T-helper 1 cell treated with Interleukin-12 subunit alpha and Interleukin-12 subunit beta and Interleukin-4 antibody, amounts not matched to agents 30 μg/mL and 1 μg/mL, for 36 hours (primary cell): ENCODE data around the gene DENND1A.

Experiments
- H3K27ac Mint-ChIP-seq: one replicate; pipeline ENCODE4 v1.8.0; 2021; ENCODE audit warnings: mild to moderate bottlenecking, mixed read lengths
- H3K27me3 Mint-ChIP-seq: one replicate; pipeline ENCODE4 v1.8.0; 2021; ENCODE audit warnings: low read depth, mixed read lengths
- H3K36me3 Mint-ChIP-seq: one replicate; pipeline ENCODE4 v1.8.0; 2021; ENCODE audit warnings: low read depth, mixed read lengths
- H3K4me1 Mint-ChIP-seq: one replicate; pipeline ENCODE4 v1.8.0; 2021; ENCODE audit warnings: low read depth, mixed read lengths
- H3K4me3 Mint-ChIP-seq: one replicate; pipeline ENCODE4 v1.8.0; 2021; ENCODE audit warnings: mild to moderate bottlenecking, moderate library complexity, mixed read lengths
- H3K9me3 Mint-ChIP-seq: one replicate; pipeline ENCODE4 v1.8.0; 2021; ENCODE audit warnings: mixed read lengths

The DENND1A gene

GRCh38 chr9:123722378-123722777, 207.5 kb downstream of the DENND1A start:
- peaks cover 43% of the 10 kb centered on the region for H3K9me3 Mint-ChIP-seq
- H3K4me1 Mint-ChIP-seq, result no peaks in the 10 kb centered on the region
- peaks cover 10% of the 10 kb centered on the region for H3K36me3 Mint-ChIP-seq
- H3K4me3 Mint-ChIP-seq, result no peak overlapping the region
- no peaks in the 10 kb centered on the region for H3K27me3 Mint-ChIP-seq
- H3K27ac Mint-ChIP-seq, result no peak overlapping the region

- Mint-ChIP-seq H3K9me3 (peaks cover 34% of the 10 kb centered on the region), H3K27me3 (no peaks in the 10 kb centered on the region), H3K4me1 (no peaks in the 10 kb centered on the region), H3K36me3 (peaks cover 4% of the 10 kb centered on the region), H3K4me3 (no peak overlapping the region), H3K27ac (no peak overlapping the region)
Observed at GRCh38 chr9:123718188-123718587, 211.7 kb downstream of the DENND1A start.

DNA sequence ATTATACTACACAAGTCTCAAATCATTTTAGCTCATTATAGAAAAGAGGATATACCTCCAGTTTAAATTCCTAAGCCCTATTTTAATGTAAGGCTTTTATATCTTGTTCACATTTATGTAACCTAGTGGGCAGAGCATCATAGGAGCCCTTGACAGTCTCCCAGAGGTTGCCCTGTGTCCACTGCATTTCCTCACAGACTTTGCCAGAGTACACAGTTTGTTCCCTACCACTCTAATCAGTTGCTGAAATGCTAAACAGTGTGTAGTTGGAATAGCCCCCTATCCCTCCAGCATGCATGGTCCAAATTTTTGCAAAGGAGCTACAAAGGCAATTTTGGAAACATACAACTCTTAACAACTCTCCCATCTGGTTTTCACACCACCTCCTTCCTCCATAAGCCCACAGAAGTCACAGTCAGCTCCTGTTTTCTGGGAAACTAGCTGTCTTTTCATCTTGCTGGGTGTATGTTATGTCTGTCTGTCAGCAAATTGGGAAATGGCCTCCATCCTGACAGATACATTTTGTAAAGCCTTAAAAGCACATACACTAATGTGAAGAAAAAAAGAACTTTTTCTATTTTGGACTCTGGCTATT, 212.2 kb downstream of the DENND1A start:
- Mint-ChIP-seq H3K27me3 (no peaks in the 10 kb centered on the region), H3K9me3 (peaks cover 28% of the 10 kb centered on the region), H3K4me1 (no peaks in the 10 kb centered on the region), H3K27ac (no peak overlapping the region), H3K36me3 (peaks cover 4% of the 10 kb centered on the region), H3K4me3 (no peak overlapping the region)

DNA sequence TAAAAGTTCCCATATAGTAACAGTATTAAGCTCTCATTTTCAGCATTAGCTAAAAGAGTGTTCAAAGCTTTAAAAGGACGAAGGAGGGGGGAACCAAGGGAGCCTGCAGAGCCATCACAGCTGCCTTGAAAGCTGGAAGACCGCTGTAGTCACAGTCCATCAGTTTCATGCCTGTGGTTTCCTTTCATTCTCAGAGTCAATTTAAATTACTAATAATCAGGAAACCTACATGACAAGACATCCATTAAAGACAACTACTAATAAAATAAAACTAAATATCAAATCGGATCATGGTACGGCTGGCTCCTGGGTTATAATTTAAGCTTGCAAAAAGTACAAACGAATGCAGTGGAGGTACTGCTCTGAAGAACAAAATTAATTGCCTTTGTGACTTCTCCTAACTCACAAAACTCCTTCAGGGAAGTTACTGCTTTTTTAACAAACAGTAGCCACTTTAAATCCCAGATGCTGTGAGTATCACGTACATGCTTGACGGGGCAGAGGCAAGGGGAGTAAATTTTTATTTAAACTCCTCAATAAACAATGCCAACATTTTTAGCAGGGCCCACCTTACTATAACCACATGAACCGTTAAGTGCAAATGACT, 213.5 kb downstream of the DENND1A start:
- no peaks in the 10 kb centered on the region for H3K27me3 Mint-ChIP-seq
- H3K27ac Mint-ChIP-seq, result no peak overlapping the region
- H3K9me3 Mint-ChIP-seq, result peaks cover 17% of the 10 kb centered on the region
- no peaks in the 10 kb centered on the region for H3K4me1 Mint-ChIP-seq
- no peaks in the 10 kb centered on the region for H3K36me3 Mint-ChIP-seq
- H3K4me3 Mint-ChIP-seq, result no peak overlapping the region

DNA sequence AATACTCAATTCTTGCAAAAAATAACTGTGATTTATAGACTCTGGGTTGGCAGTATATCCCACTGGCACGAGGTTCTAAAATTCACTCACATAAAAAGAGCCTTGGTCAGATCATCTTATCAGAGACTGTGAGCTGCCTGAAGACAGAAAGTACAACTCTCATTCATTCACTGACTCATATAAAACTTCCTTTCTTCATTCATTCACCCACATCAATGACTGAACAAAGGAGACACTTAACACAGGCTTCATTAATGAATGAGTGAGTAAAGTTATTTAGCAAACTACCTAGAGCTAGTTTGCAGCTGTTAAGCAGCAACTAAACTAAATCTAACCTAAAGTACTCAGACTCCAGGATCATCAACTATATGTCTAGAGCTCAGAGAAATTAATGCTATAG, 214.7 kb downstream of the DENND1A start:
- H3K36me3 Mint-ChIP-seq, result no peaks in the 10 kb centered on the region

GRCh38 chr9:123713282-123713681, 216.6 kb downstream of the DENND1A start:
- Mint-ChIP-seq H3K27ac (no peak overlapping the region), H3K4me3 (no peak overlapping the region), H3K36me3 (no peaks in the 10 kb centered on the region)

More for the DNA sequence above, 214.7 kb downstream of the DENND1A start:
- peaks cover 10% of the 10 kb centered on the region for H3K9me3 Mint-ChIP-seq
- no peaks in the 10 kb centered on the region for H3K4me1 Mint-ChIP-seq
- no peak overlapping the region for H3K27ac Mint-ChIP-seq
- no peaks in the 10 kb centered on the region for H3K27me3 Mint-ChIP-seq
- H3K4me3 Mint-ChIP-seq, result no peak overlapping the region

GRCh38 chr9:123712399-123712798, 217.5 kb downstream of the DENND1A start:
- no peak overlapping the region for H3K4me3 Mint-ChIP-seq
- H3K27ac Mint-ChIP-seq, result no peak overlapping the region
- H3K27me3 Mint-ChIP-seq, result no peaks in the 10 kb centered on the region
- H3K4me1 Mint-ChIP-seq, result no peaks in the 10 kb centered on the region
- no peaks in the 10 kb centered on the region for H3K36me3 Mint-ChIP-seq
- no peaks in the 10 kb centered on the region for H3K9me3 Mint-ChIP-seq

More at GRCh38 chr9:123713282-123713681, 216.6 kb downstream of the DENND1A start:
- H3K9me3 Mint-ChIP-seq, result no peaks in the 10 kb centered on the region
- no peaks in the 10 kb centered on the region for H3K4me1 Mint-ChIP-seq
- no peaks in the 10 kb centered on the region for H3K27me3 Mint-ChIP-seq

GRCh38 chr9:123710299-123710698, 219.6 kb downstream of the DENND1A start:
- Mint-ChIP-seq H3K27me3 (no peaks in the 10 kb centered on the region), H3K4me1 (no peaks in the 10 kb centered on the region), H3K4me3 (no peak overlapping the region), H3K27ac (no peak overlapping the region), H3K36me3 (no peaks in the 10 kb centered on the region), H3K9me3 (peaks cover 4% of the 10 kb centered on the region)

- no peaks in the 10 kb centered on the region for H3K27me3 Mint-ChIP-seq
- H3K4me3 Mint-ChIP-seq, result no peak overlapping the region
- H3K36me3 Mint-ChIP-seq, result peaks cover 2% of the 10 kb centered on the region
- H3K9me3 Mint-ChIP-seq, result peaks cover 32% of the 10 kb centered on the region
- peaks cover 3% of the 10 kb centered on the region for H3K4me1 Mint-ChIP-seq
- no peak overlapping the region for H3K27ac Mint-ChIP-seq
Observed at GRCh38 chr9:123702483-123702882, 227.4 kb downstream of the DENND1A start.

GRCh38 chr9:123697686-123698085, 232.2 kb downstream of the DENND1A start:
- peaks cover 4% of the 10 kb centered on the region for H3K4me1 Mint-ChIP-seq
- H3K4me3 Mint-ChIP-seq, result no peak overlapping the region
- peaks cover 12% of the 10 kb centered on the region for H3K9me3 Mint-ChIP-seq
- no peaks in the 10 kb centered on the region for H3K27me3 Mint-ChIP-seq
- H3K36me3 Mint-ChIP-seq, result peaks cover 2% of the 10 kb centered on the region
- no peak overlapping the region for H3K27ac Mint-ChIP-seq

- no peaks in the 10 kb centered on the region for H3K27me3 Mint-ChIP-seq
- H3K27ac Mint-ChIP-seq, result no peak overlapping the region
- peaks cover 4% of the 10 kb centered on the region for H3K4me1 Mint-ChIP-seq
- peaks cover under 1% of the 10 kb centered on the region for H3K9me3 Mint-ChIP-seq
- H3K36me3 Mint-ChIP-seq, result no peaks in the 10 kb centered on the region
- H3K4me3 Mint-ChIP-seq, result no peak overlapping the region
Observed at GRCh38 chr9:123696476-123696875, 233.4 kb downstream of the DENND1A start.

GRCh38 chr9:123695386-123695785, 234.5 kb downstream of the DENND1A start:
- H3K4me3 Mint-ChIP-seq, result no peak overlapping the region

DNA sequence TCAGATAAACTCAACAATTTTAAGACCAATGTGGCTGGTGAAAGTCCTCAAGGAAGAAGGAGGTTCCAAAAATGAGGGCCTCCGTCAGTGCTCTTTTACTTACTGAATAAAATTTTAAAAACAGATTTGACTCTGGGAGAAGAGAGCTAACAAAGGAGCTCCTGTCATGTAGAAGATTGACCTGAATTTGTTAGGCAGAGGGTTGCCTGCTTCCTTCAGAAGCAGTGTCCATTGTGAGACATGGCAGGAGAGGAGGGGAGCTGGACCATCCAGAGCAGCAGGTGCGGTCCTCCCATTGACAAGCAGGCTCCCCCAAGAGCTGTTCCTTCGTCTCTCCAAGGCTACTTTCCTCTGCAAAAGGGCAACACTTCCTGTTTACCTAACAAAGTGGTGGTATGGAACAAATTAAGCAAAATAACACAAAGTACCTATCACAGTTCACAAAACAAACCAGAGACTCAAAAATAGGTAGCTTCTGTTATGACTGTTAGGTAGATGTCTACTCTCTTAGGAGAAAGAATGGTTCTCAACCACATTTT, 238.1 kb downstream of the DENND1A start:
- H3K36me3 Mint-ChIP-seq, result peaks cover 4% of the 10 kb centered on the region
- H3K27me3 Mint-ChIP-seq, result no peaks in the 10 kb centered on the region
- no peaks in the 10 kb centered on the region for H3K9me3 Mint-ChIP-seq
- peaks cover 10% of the 10 kb centered on the region for H3K4me1 Mint-ChIP-seq
- no peak overlapping the region for H3K4me3 Mint-ChIP-seq
- no peak overlapping the region for H3K27ac Mint-ChIP-seq

More at GRCh38 chr9:123695386-123695785, 234.5 kb downstream of the DENND1A start:
- H3K36me3 Mint-ChIP-seq, result peaks cover 2% of the 10 kb centered on the region
- H3K27me3 Mint-ChIP-seq, result no peaks in the 10 kb centered on the region
- H3K27ac Mint-ChIP-seq, result no peak overlapping the region
- H3K4me1 Mint-ChIP-seq, result peaks cover 4% of the 10 kb centered on the region
- H3K9me3 Mint-ChIP-seq, result no peaks in the 10 kb centered on the region

- no peak overlapping the region for H3K4me3 Mint-ChIP-seq
- H3K36me3 Mint-ChIP-seq, result peaks cover 4% of the 10 kb centered on the region
- peaks cover 10% of the 10 kb centered on the region for H3K4me1 Mint-ChIP-seq
- H3K27me3 Mint-ChIP-seq, result no peaks in the 10 kb centered on the region
- no peaks in the 10 kb centered on the region for H3K9me3 Mint-ChIP-seq
- H3K27ac Mint-ChIP-seq, result no peak overlapping the region
Observed at GRCh38 chr9:123689701-123690428, 240.1 kb downstream of the DENND1A start.
